ENCODE measurements around the gene TMEM59L.

GRCh38 chr19:18634612-18635297, 22.1 kb downstream of the TMEM59L start:
- TF ChIP-seq, protein P1, sequence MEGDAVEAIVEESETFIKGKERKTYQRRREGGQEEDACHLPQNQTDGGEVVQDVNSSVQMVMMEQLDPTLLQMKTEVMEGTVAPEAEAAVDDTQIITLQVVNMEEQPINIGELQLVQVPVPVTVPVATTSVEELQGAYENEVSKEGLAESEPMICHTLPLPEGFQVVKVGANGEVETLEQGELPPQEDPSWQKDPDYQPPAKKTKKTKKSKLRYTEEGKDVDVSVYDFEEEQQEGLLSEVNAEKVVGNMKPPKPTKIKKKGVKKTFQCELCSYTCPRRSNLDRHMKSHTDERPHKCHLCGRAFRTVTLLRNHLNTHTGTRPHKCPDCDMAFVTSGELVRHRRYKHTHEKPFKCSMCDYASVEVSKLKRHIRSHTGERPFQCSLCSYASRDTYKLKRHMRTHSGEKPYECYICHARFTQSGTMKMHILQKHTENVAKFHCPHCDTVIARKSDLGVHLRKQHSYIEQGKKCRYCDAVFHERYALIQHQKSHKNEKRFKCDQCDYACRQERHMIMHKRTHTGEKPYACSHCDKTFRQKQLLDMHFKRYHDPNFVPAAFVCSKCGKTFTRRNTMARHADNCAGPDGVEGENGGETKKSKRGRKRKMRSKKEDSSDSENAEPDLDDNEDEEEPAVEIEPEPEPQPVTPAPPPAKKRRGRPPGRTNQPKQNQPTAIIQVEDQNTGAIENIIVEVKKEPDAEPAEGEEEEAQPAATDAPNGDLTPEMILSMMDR (IDR thresholded peaks at IDR 0.05) = no peak
- no peak for TF ChIP-seq POLR2A (IDR thresholded peaks at IDR 0.05)

Data from body of pancreas (tissue), 4 donors.